PC-9 (cell line): Measurements from ENCODE around the gene TSPAN31.

Experiments
- EZH2 ChIP-seq: fragments of 200-600 bp; sonication (generic); IDR thresholded peaks from 2 replicates; pipeline ENCODE4 v1.8.0; 2017; ENCODE audit warnings: antibody characterized with exemption, low read depth
- TF ChIP-seq, protein P1 (sequence below): fragments of 200-600 bp; sonication (generic); conservative IDR thresholded peaks from 2 replicates; pipeline ENCODE4 v1.6.1; 2017; ENCODE audit warnings: mixed run types, antibody characterized with exemption, mild to moderate bottlenecking, moderate library complexity

DNA sequence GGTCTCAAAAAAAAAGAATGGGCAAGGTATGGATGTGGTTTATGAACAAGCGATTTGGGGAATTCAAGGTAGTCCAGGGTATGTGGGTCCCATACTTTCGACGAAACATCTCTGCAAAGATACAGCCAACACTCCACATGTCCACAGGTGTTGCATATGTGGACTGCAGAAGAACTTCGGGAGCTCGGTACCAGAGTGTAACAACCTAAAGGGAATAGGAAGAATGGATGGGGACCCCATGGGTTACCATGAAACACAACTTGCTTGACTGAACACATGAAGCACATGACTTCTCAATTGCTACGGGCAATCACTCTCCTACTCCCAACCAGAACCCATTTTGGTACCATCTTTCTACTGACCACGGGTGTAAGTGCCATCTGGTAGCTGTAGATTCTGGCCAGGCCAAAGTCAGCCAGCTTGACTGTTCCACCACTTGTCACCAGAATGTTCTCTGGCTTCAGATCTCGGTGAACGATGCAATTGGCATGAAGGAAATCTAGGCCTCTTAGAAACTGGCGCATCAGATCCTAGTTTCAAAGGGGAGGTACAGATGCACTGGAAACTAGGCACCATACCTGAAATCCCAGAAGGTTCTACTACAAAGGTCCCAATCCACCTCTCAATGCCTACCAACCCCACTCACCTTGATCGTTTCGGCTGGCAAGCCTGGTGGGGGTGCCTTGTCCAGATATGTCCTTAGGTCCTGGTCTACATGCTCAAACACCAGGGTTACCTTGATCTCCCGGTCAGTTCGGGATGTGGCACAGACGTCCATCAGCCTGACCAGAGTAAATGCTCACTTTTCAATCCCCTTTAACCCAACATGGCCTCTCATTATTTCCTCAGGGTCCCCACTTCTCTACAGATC is 6.0 kb downstream of the TSPAN31 start:
- TF ChIP-seq EZH2: no peak
- TF ChIP-seq, protein P1, sequence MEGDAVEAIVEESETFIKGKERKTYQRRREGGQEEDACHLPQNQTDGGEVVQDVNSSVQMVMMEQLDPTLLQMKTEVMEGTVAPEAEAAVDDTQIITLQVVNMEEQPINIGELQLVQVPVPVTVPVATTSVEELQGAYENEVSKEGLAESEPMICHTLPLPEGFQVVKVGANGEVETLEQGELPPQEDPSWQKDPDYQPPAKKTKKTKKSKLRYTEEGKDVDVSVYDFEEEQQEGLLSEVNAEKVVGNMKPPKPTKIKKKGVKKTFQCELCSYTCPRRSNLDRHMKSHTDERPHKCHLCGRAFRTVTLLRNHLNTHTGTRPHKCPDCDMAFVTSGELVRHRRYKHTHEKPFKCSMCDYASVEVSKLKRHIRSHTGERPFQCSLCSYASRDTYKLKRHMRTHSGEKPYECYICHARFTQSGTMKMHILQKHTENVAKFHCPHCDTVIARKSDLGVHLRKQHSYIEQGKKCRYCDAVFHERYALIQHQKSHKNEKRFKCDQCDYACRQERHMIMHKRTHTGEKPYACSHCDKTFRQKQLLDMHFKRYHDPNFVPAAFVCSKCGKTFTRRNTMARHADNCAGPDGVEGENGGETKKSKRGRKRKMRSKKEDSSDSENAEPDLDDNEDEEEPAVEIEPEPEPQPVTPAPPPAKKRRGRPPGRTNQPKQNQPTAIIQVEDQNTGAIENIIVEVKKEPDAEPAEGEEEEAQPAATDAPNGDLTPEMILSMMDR: no peak
